Chondrocyte (in vitro differentiated cells): ENCODE results near the gene ST8SIA6. TPM values are rescaled to one million over a fixed set of nuclear protein-coding genes. Genes with fewer than 3 reads are reported as not detected.
"Not testable (repeated sequence)": the region's sequence is repeated elsewhere in the genome, so short reads cannot be mapped to it uniquely, and the experiment has no call there.

ENCODE experiments used
- DNase-seq: peaks from one replicate; pipeline ENCODE4 v3.0.0; 2021; ENCODE audit warnings: mixed read lengths, low spot score
- H3K27ac Mint-ChIP-seq: one replicate; pipeline ENCODE4 v1.8.0; 2021; ENCODE audit warnings: mild to moderate bottlenecking, moderate library complexity, mixed read lengths; ENCODE audit not compliant: unreplicated experiment
- H3K27me3 Mint-ChIP-seq: 2 replicates; pipeline ENCODE4 v1.8.0; 2021; ENCODE audit warnings: low read depth, mixed read lengths
- H3K36me3 Mint-ChIP-seq: 2 replicates; pipeline ENCODE4 v1.8.0; 2021; ENCODE audit warnings: low read depth, mixed read lengths
- H3K4me1 Mint-ChIP-seq: 2 replicates; pipeline ENCODE4 v1.8.0; 2021; ENCODE audit warnings: low read depth, mild to moderate bottlenecking, mixed read lengths
- H3K4me3 Mint-ChIP-seq: one replicate; pipeline ENCODE4 v1.8.0; 2021; ENCODE audit warnings: mild to moderate bottlenecking, moderate library complexity, mixed read lengths; ENCODE audit not compliant: unreplicated experiment
- H3K9me3 Mint-ChIP-seq: 2 replicates; pipeline ENCODE4 v1.8.0; 2021; ENCODE audit warnings: low read depth, mixed read lengths
- long read RNA-seq: library from polyadenylated mRNA; stranded (forward); transcript quantifications from one replicate; pipeline ENCODE4 v2.0.0, GENCODE V29; 2021
- total RNA-seq: library from RNA; stranded (reverse); gene quantifications from 3 replicates; pipeline ENCODE4 v1.2.1, GENCODE V29; 2021
- TF ChIP-seq, protein P1 (sequence below): fragments of 200-600 bp; sonication (generic); IDR thresholded peaks from 2 replicates; pipeline ENCODE4 v1.5.0; 2021; ENCODE audit warnings: antibody characterized with exemption, mild to moderate bottlenecking, moderate library complexity

Gene ST8SIA6, protein sequence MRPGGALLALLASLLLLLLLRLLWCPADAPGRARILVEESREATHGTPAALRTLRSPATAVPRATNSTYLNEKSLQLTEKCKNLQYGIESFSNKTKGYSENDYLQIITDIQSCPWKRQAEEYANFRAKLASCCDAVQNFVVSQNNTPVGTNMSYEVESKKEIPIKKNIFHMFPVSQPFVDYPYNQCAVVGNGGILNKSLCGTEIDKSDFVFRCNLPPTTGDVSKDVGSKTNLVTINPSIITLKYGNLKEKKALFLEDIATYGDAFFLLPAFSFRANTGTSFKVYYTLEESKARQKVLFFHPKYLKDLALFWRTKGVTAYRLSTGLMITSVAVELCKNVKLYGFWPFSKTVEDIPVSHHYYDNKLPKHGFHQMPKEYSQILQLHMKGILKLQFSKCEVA
- 0.24 TPM in 1 of 3 replicates, not detected in the others for total RNA-seq
- long read RNA-seq: 0 reads

DNA sequence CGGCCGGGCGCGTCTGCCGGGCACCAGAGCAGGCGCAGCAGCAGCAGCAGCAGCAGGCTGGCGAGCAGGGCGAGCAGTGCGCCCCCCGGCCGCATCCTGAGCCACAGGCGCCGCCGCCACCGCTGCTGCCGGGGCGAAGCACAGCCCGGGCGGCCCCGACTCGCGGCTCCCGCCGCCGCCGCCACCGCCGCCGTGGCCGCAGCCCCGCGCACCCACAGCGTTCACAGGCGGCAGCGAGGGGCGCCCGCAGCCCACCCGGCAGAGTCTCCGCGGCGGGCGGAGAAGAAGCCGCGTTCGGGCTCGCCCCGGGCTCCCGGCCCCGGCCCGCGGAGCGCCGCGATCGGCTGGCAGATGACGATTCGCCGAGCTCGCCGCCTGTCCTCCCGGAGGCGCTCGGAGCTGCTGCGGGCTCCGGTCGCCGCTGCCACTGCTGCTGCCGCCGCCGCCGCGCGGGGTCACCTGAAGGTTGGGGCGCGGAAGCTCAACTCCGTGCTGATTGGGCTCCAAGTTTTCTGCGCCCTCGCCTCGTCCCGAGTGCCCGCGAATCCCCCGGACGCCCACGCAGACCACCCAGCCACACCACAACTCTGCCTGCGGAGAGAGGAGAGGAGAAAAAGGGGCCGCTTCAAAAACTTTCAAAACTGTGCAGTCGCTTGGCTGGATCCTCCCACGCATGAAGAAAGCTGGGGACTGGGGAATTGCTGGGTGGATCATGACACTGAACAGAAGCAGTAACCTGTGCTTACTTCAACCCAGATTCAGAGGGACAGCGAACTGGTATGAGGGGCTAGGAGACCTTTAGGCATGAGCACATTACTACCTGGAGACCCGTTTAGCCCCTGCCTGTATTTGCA lies at the start of gene ST8SIA6:
TSS of gene ST8SIA6 (minus strand) at position 435 of the 854 bp plus-strand sequence. CDS start at position 95, 340 bp downstream.
- H3K27me3 Mint-ChIP-seq: peaks cover 9% of the 10 kb centered on the region
- peaks cover 8% of the 10 kb centered on the region for H3K36me3 Mint-ChIP-seq
- peaks cover 14% of the 10 kb centered on the region for H3K4me1 Mint-ChIP-seq
- H3K27ac Mint-ChIP-seq: no peak within 1 kb of the TSS
- no peak for DNase-seq
- TF ChIP-seq, protein P1, sequence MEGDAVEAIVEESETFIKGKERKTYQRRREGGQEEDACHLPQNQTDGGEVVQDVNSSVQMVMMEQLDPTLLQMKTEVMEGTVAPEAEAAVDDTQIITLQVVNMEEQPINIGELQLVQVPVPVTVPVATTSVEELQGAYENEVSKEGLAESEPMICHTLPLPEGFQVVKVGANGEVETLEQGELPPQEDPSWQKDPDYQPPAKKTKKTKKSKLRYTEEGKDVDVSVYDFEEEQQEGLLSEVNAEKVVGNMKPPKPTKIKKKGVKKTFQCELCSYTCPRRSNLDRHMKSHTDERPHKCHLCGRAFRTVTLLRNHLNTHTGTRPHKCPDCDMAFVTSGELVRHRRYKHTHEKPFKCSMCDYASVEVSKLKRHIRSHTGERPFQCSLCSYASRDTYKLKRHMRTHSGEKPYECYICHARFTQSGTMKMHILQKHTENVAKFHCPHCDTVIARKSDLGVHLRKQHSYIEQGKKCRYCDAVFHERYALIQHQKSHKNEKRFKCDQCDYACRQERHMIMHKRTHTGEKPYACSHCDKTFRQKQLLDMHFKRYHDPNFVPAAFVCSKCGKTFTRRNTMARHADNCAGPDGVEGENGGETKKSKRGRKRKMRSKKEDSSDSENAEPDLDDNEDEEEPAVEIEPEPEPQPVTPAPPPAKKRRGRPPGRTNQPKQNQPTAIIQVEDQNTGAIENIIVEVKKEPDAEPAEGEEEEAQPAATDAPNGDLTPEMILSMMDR: peak; percentile 35
- peaks cover 8% of the 10 kb centered on the region for H3K9me3 Mint-ChIP-seq
- H3K4me3 Mint-ChIP-seq: peak within 1 kb of the TSS; percentile 70

DNA sequence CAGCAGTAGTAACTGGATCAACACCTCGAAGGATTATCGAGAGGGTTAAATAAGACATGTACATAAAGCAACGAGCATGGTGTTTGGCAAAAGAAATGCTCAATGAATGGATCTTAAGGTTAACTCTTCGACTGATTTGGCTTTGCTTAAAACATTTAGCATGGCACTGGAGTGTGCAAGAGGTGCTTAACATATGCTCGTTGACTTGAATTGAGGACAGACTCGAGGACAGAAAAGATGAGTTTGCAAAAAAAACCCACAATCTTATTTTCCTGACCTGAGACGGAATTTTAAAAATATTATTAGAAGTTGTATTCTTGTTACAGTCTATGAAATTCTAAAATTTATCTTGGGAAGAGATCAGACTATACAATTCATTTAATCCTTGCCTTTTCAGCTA lies 49.4 kb upstream of the ST8SIA6 start:
- Mint-ChIP-seq H3K27ac (no peak overlapping the region), H3K9me3 (no peaks in the 10 kb centered on the region), H3K36me3 (no peaks in the 10 kb centered on the region), H3K4me1 (peaks cover 25% of the 10 kb centered on the region), H3K27me3 (no peaks in the 10 kb centered on the region), H3K4me3 (no peak overlapping the region)
- TF ChIP-seq, protein P1: no peak
- DNase-seq: no peak

DNA sequence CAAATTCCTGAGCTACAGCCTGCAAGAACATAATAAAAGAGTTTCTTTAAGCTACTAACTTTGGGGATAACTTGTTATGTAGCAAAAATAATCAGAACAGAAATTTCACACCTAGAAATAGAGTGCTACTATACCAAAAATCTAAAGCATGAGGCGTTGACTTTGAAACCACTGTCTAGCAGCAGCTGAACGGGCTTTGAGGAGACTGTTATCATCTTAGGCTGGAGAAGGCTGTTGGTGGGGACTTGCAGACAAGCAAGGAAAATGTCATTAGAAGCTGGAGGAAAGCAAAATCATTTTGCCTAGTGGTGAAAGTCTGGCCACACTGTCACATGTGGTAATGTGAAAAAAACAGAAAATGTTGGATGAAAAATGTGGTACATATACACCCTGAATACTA lies 48.4 kb upstream of the ST8SIA6 start:
- Mint-ChIP-seq H3K36me3 (no peaks in the 10 kb centered on the region), H3K4me1 (peaks cover 31% of the 10 kb centered on the region), H3K9me3 (no peaks in the 10 kb centered on the region), H3K27ac (no peak overlapping the region), H3K27me3 (no peaks in the 10 kb centered on the region), H3K4me3 (no peak overlapping the region)
- no peak for DNase-seq
- TF ChIP-seq, protein P1: no peak

DNA sequence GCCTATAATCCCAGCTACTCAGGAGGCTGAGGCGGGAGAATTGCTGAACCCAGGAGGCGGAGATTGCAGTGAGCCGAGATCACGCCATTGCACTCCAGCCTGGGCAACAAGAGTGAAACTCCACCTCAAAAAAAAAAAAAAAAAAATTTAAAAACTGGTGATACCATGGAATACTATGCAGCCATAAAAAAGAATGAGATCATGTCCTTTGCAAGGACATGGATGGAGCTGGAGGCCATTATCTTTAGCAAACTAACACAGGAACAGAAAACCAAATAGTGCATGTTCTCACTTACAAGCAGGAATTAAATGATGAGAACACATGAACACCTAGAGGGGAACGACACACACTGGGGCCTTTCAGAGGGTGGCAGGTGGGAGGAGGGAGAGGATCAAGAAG lies 44.6 kb upstream of the ST8SIA6 start:
- not testable (repeated sequence) for H3K36me3 Mint-ChIP-seq, H3K27me3 Mint-ChIP-seq

DNA sequence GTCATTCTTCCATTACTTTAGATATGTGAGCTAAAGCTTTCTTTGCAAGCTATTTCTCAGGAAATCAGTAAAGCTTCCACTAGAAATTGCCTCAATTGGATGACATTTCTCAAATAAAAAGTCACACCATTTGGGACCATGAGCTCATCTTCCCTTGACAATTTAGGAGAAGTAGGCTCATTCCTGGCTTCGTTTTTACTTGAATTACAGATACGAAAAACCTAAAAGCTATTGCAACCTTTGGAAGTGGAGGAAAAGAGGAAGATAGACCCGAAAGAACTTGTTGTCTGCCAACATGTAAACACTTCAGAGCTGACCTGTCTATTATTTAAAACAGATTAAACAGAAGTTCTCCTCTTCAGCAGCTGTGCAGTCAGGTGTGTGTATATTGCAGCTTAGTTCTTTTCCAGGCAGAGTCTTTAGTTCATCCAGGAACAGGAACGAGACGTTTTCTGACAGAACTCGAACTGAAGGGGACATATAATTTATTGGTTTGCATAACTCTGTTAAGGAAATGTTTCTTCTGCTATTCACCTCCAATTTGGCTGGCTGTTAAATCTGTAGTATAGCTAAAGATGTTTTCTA lies 43.1 kb upstream of the ST8SIA6 start:
- Mint-ChIP-seq H3K27ac (no peak overlapping the region), H3K36me3 (no peaks in the 10 kb centered on the region), H3K4me3 (no peak overlapping the region), H3K27me3 (no peaks in the 10 kb centered on the region), H3K4me1 (peaks cover 5% of the 10 kb centered on the region), H3K9me3 (no peaks in the 10 kb centered on the region)
- no peak for DNase-seq
- TF ChIP-seq, protein P1: no peak

More for the DNA sequence above, 44.6 kb upstream of the ST8SIA6 start:
- H3K4me3 Mint-ChIP-seq, H3K4me1 Mint-ChIP-seq, DNase-seq, H3K9me3 Mint-ChIP-seq, H3K27ac Mint-ChIP-seq: not testable (repeated sequence)
